DMS79 (cell line): ENCODE data around the gene PNMA5.
"Not testable (repeated sequence)": the region's sequence is repeated elsewhere in the genome, so short reads cannot be mapped to it uniquely, and the experiment has no call there.

Source experiments
- DNase-seq: peaks from one replicate; lab custom pipeline; 2025; lab: John Stamatoyannopoulos, UW

PNMA5 gene

DNA sequence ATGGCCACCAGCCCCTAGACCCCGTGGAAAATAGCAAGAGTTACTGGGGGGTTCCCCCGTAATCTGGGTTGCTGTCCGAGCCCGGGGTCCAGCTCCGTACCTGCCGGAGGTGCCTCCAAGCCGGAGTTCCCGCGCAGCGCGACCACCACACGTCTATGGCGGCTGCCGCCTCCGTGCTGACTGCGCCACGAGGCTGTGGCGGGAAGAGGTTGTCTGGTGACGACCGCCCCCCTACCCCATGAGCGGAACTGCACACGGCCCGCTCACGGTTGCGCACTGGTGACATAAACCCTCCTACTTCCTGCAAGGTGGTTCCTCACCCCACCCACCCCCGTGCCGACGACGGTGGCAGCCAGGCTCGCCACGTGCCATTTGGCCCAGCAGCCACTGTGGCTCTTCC, at the start of gene PNMA5:
TSS of gene PNMA5 (minus strand) at position 184 of the 400 bp plus-strand sequence. CDS start 2,518 bp downstream, outside the sequence.
- DNase-seq, result no peak

DNA sequence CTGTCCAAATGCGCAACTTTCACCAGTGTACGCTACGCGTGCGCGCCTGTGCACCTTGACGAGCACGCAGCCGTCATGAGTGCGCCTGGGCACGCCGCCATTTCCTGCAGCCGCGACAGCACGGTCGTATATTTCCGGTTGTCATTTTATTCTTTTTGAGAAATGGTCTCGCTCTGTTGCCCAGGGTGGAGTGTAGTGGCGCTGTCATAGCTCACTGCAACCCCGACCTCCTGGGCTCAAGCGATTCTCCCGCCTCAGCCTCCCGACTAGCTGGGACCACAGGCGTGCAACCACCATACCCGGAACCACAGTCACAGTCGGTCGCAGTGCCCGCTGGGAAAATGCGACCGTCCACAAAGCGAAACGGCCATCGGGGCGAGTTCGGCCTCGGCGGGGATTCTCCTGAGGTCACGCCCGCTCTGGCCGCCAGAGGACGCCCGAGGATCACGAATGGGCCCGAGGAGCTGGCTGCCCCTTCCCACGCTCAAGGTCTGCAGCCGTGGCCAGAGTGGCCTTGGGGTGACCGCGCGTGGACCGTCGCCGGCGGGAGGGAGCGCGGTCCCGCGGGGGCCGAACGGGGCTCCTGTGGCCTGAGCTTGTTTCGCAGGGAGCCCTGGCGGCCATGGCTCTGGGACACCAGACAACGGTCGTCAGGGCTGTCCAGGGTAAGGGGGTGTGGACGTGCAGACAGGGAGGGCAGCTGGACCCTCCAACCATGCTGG, 38.6 kb upstream of the PNMA5 start:
- peak; percentile 19 for DNase-seq

DNA sequence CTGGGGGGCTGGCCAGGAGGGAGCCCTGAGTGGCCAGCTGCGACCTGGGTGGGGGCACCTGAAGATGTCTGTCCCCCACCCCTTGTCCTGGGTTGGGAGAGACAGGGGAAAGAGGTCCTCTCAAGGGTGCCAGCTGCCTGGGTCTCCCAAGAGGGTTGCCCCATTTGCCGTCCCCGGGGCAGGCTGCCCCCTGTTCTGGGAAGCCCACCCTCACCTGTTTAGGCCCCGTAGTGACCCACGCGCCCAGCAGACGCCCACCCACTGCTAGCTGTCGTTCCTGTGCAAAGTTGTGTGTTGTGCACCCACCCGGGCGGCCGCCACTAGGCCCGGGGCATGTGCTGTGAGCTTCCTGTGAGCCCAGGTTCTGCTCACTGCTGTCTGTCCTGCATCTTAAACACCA, 36.9 kb upstream of the PNMA5 start:
- no peak for DNase-seq

DNA sequence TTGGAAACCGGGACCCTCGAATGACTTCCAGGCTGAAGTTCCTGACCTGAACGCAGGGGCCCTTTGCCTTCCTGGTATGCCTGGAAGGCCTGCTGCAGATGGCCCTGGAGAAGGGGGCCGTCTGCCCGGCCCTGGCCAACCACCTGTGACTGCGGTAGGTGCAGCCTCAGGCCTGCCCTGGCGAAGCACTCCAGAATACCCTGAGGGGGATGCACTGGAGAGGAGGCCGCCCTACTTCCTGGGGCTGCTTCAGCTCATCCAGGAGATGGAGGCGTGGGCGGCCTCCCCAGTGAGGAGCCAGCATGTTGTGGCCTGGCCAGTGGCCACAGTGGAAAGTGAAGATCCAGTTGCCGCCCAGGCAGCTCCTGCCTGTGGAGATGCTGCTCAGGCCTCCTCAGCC, 36.0 kb upstream of the PNMA5 start:
- DNase-seq, result no peak

DNA sequence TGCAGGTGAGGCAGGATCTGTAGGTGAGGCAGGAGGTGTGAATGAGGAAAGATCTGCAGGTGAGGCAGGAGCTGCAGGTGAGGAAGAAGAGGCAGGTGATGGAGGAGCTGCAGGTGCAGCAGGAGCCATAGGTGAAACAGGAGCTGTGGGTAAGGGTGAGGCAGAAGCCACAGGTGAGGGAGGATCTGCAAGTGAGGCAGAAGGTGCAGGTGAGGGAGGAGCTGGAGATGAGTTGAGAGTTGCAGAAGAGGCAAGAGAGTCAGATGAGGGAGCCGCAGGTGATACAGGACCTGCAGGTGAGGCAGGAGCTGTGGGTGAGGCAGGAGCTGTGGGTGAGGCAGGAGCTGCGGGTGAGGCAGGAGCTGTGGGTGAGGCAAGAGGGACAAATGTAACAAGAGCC, 35.2 kb upstream of the PNMA5 start:
- DNase-seq, result no peak

DNA sequence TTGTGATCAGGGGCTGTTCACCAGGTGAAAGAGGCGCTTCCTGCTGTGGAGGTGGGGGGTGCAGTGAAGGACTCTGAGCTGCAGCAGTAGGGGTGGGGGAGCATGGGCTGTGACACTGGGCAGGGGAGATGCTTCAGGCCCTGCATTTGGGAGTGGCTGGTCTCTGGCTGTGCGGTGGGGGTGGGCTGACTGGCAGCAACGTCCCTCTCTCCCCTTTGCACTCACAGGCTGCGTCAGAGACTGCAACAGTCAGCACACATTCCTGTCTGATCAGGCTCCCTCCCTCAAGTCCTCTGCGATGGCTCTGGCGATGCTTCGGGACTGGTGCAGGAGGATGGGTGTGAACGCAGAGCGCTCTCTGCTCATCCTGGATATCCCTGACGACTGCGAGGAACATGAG, 34.6 kb upstream of the PNMA5 start:
- DNase-seq, result not testable (repeated sequence)

DNA sequence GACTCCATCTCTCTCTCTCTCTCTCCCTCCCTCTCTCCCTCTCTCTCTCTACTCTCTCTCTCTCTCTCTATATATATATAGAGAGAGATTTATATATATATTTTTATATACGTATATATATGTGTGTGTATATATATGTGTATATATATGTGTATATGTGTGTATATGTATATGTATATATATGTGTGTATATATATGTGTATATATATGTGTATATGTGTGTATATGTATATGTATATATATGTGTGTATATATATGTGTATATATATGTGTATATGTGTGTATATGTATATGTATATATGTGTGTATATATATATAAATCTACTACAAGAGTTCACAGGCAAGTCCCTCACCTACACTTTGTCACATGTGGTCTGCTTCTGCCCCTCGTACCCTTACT, 32.6 kb upstream of the PNMA5 start:
- DNase-seq, result not testable (repeated sequence)

DNA sequence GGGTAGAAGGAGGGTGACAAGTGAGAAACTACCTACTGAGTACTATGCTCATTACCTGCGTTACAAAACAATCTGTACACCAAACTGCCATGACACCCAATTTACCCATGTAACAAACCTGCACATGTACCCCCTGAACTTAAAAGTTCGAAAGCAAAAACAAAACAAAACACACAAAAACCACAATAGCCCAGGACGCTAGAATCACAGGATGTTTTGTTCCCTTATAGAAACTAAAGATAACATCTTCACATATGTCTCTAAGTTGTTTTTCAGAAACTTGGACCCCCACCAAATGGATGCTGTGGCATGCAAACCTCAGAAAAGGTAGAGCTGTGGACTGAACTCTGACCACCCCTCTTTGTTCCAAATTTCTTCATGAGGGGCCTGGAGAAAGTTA, 25.2 kb upstream of the PNMA5 start:
- no peak for DNase-seq

DNA sequence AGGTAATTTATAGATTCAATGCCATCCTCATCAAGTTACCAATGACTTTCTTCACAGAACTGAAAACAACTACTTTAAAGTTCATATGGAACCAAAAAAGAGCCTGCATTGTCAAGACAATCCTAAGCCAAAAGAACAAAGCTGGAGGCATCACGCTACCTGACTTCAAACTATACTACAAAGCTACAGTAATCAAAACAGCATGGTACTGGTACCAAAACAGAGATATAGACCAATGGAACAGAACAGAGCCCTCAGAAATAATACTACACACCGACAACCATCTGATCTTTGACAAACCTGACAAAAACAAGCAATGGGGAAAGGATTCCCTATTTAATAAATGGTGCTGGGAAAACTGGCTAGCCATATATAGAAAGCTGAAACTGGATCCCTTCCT, 23.3 kb upstream of the PNMA5 start:
- not testable (repeated sequence) for DNase-seq

DNA sequence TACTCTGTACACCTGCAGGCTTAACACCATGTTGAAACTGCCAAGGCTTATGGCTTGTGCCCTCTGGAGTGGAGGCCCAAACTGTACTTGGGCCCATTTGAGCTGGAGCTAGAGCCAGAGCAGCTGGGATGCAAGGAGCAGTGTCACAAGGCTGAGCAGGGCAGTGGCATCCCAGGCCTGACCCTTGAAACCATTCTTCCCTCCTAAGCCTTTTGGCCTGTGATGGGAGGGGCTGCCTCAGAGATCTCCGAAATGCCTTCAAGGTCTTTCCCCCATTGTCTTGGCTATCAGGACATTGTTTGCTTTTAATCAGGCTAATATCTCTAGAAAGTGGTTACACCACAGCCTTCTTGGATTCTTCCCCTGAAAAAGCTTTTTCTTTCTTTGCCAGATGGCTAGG, 10.9 kb upstream of the PNMA5 start:
- DNase-seq, result no peak

DNA sequence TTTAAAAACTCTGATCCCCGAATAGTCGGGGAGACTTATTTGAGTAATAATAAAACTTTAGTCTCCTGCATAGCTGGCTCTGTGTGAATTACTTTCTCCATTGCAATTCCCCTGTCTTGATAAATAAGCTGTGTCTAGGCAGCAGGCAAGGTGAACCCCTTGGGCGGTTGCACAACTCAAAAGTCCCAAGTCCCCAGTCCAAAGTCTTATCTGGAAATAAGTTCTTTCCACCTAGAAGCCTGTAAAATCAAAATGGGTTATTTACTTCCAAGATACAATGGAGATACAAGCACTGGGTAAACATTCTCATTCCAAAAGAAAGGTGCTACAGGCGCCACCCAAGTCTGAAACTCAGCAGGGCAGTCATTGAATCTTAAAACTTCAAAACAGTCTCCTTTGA, 10.1 kb upstream of the PNMA5 start:
- no peak for DNase-seq

DNA sequence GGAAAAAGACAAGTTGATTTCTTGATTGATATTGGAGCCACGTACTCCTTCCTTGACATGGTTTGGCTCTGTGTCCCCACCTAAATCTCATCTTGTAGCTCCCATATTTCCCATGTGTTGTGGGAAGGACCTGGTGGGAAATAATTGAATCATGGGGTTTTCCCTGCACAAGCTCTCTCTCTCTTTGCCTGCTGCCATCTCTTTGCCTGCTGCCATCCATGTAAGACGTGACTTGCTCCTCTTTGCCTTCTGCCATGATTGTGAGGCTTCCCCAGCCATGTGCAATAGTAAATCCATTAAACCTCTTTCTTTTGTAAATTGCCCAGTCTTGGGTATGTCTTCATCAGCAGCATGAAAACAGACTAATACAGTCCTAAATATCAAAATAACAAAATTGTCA, 8.3 kb upstream of the PNMA5 start:
- not testable (repeated sequence) for DNase-seq

DNA sequence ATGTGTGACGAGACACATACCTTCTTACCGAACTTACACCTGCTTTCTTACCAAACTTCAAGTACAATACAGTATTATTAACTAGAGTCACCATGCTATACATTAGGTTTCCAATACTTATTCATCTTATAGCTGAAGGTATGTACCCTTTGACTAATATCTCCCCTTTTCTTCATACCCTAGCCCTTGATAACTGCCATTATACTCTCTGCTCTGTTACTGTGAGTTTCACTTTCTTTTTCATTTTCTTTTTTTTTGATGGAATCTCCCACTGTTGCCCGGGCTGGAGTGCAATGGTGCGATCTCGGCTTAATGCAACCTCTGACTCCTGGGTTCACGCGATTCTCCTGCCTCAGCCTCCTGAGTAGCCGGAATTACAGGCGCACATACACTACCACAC, 3.4 kb upstream of the PNMA5 start:
- DNase-seq, result no peak

DNA sequence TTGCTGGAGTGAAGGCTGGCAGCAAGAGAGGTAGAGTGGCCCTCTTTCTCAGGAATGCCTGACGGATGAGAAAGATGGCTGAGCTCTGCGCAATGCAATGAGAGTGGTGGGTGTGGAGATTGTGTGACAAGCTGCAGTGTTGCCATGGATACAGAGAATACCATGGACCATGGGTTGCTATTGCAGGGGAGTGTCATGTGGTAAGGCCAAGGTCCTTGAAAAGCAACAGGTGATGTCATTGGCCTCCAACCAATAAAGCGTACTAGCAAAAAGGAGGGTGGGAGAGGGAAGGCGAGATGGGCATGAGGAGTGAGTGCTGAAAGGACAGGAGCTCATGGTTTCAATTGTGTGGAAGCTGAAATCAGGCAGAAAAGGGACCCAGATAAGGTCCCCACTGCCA, 1.8 kb downstream of the PNMA5 start:
- no peak for DNase-seq

DNA sequence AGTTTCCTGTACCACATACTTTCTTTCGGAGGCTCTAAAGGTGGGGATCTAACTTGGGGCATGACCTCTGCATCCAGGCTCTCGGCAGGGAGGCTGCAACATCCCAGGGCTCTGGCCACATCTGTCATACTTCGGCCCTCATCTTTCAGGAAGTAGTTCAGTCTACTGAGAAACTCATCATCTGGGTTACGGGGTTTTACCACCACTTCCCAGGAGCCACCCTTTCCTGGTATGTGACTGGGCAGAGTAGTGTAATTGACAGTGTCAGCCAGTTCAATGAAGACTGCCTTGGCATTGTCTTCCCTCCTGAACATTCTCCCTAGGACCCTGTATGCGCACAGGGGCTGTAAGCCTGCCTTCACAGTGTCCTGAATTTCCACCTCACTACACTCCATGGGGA, 2.8 kb downstream of the PNMA5 start:
- no peak for DNase-seq

DNA sequence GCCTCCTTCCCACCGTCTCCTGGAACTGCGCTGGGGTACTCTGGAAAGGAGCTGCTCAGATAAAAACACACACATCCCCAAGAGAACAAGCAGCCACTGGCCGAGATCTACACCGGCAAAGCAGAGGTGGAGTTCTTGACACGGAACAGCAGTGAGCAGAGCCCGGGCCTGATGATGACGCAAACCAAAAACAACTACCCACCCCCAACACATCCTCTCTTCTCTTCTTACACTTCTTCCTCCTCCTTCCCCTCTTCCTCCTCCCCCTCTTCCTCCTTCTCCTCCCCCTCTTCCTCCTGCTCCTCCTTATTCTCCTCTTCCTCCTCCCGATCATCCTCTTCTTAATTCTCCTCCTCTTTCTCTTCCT, 4.6 kb downstream of the PNMA5 start:
- DNase-seq, result no peak

DNA sequence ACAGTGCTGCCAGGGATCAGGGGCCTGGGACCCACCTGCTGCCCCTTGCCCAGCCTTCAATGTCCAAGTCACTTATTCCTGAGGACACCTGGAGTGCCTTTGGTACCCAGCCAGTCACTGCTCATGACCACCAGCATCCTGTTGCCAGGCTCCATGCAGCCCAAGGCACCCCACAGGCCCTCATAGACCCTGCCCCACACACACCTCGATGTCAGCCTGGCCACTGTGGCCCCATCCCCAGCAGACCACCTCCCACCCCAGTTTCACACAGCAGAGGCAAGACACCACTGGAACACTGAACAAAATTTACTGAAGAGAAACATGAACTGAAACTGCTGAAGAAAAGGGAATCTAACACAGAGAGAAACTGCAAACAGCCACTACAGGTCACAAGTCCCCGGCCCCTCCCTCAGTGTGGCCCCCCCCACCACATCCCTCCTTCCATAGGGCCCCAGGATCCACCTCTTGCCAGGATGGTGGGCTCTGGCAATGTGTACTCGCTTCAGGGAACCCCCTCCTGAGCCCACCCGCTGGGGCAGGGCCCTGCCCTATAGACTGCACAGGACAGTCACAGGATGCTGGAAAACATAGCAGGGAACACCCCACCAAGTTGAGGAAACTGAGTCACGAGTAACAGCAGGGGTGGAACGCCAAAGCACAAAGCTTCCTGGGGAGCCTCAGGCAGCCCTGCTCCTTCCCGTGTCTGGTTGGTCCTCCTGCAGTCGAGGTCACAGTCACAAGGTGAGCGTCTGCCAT, 5.2 kb downstream of the PNMA5 start:
- DNase-seq, result no peak

DNA sequence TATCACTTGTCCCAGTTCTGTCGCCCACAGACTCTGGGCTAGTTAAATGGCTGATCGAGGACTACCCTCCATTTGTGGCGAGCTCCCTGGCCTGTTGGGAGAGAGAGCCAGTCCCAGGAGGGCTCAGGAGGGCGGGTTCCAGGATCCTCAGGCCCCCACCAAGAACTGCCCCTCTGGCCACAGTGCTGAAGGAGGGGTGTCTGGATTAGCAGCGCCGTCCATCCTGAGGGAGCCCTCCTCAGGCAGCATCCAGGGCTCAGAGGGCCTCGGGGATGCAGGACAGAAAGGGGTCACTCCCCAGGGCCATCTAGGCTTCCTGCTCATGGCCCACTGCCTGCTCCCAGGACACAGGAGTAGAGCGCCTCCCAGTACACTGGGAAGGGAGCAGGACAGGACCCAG, 6.1 kb downstream of the PNMA5 start:
- no peak for DNase-seq

DNA sequence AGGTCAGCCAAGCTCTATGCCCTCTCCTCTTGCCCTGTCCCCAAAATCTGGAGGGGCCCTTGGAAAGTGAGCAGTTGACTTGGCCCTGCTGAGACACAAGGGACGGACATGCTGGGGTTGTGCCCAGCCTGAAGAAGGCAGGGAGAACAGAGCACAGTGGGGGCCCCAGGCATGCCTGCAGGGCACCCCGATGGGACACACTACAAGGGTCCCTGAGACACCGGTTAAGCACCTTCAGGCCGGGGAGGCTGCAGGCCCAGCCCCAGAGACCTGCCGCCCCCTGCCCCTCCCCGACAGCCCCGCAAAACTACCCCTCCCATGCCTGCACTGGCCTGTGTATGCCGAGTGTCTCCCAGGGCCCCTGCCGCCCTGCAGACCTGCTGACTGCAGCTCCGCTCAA, 6.8 kb downstream of the PNMA5 start:
- not testable (repeated sequence) for DNase-seq

DNA sequence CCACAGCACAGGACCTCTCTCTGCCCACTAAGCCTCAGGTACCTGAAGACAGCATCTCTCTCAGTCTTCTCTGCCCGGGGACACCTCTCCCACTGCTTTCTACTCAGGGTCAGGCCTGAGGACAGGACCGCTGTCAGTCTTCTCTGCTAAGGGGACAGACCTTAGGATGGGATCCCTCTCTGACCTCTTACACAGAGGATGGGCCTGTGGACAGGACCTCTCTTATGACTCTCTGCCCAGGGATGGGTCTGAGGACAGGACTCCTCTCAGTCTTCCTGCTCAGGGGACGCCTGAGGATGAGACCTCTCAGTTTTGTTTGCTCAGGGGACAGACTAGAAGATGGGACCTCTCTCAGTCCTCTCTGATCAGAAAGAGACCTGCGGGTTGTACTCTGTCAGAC, 8.5 kb downstream of the PNMA5 start:
- DNase-seq, result not testable (repeated sequence)

DNA sequence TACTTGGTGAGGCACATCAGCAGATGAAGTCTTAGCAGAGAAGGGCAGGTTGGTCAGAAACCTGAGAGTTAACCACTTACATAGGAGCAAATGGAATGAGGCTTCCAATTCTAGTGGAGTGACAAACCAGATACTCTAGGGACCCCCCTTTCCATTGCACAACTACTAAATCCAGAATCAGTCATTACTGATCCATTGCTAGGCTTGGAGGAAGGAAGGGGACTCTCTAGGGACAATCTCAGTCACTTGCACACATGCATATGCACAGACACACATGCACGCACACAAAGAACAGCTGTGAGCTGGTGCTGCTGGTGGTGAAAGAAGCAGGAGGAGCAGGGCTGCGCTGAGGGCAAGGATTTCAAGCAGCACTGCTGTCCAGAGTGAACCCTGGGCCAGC, 25.7 kb downstream of the PNMA5 start:
- no peak for DNase-seq

DNA sequence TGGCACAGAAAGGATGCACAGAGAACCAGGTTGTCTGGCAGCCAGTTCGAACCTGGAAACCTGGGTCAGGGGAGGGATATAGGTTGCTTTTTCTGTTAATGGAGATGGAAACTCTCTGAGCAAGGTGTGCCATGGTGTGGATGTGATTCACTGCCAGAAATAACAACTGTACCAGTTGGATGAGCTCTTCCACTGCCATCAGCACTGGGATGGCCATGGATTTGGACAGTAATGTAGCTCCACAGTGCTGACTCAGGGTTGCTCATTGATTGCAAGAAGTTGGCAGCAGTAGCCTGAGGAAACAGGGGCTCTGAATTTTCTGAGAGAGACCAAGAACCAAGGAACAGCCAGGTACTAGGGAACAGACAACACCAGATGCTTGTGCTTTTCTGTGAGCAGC, 33.8 kb downstream of the PNMA5 start:
- no peak for DNase-seq

DNA sequence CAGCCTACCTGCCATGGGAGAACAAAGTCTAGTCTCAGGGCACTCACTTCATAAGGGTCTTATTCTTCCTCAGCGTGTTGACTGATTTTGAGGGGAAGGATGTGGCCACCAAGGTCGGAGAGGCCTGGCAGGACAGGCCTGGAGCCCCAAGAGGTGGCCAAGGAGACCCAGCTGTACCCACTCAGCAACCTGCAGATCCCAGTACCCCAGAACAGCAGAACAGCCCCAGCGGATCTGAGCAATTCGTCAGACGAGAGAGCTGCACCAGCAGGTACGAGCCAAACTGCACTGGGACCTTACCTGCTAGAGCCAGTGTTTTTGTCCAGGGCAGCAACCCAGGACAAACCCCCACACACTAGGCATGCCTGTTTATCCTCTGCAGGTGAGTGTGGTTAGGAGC, 34.3 kb downstream of the PNMA5 start:
- DNase-seq, result no peak
